Measurements from ENCODE around the gene ARID3A.

DNA sequence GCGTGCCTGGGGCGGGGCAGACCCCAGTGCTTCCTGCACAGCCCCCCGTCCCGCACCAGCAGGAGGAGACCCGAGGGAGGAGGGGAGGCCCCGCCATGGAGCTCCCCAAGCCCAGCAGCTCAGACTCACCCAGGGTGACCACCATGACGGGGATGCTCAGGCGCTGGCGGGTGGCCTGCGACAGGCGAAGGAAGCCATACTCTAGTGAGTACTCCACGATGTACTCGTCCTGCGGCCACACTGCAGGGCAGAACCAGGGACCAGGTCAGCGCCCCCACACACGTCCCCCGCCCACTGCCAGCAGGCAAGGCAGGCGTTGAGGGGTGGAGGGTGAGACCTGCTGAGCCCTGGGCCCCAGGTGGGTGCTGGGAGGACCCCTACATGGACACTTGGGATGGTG lies 86.5 kb downstream of the ARID3A start:
- TF ChIP-seq, protein P1, sequence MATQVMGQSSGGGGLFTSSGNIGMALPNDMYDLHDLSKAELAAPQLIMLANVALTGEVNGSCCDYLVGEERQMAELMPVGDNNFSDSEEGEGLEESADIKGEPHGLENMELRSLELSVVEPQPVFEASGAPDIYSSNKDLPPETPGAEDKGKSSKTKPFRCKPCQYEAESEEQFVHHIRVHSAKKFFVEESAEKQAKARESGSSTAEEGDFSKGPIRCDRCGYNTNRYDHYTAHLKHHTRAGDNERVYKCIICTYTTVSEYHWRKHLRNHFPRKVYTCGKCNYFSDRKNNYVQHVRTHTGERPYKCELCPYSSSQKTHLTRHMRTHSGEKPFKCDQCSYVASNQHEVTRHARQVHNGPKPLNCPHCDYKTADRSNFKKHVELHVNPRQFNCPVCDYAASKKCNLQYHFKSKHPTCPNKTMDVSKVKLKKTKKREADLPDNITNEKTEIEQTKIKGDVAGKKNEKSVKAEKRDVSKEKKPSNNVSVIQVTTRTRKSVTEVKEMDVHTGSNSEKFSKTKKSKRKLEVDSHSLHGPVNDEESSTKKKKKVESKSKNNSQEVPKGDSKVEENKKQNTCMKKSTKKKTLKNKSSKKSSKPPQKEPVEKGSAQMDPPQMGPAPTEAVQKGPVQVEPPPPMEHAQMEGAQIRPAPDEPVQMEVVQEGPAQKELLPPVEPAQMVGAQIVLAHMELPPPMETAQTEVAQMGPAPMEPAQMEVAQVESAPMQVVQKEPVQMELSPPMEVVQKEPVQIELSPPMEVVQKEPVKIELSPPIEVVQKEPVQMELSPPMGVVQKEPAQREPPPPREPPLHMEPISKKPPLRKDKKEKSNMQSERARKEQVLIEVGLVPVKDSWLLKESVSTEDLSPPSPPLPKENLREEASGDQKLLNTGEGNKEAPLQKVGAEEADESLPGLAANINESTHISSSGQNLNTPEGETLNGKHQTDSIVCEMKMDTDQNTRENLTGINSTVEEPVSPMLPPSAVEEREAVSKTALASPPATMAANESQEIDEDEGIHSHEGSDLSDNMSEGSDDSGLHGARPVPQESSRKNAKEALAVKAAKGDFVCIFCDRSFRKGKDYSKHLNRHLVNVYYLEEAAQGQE (IDR thresholded peaks at IDR 0.05; ENCODE audit: insufficient replicate concordance, low read depth): no peak
- TF ChIP-seq POLR2AphosphoS5 (IDR thresholded peaks at IDR 0.05; ENCODE audit: low read depth) (no peak), SPI1 (IDR thresholded peaks at IDR 0.05; ENCODE audit: borderline replicate concordance, low read depth) (no peak)
- TF ChIP-seq, protein P2, sequence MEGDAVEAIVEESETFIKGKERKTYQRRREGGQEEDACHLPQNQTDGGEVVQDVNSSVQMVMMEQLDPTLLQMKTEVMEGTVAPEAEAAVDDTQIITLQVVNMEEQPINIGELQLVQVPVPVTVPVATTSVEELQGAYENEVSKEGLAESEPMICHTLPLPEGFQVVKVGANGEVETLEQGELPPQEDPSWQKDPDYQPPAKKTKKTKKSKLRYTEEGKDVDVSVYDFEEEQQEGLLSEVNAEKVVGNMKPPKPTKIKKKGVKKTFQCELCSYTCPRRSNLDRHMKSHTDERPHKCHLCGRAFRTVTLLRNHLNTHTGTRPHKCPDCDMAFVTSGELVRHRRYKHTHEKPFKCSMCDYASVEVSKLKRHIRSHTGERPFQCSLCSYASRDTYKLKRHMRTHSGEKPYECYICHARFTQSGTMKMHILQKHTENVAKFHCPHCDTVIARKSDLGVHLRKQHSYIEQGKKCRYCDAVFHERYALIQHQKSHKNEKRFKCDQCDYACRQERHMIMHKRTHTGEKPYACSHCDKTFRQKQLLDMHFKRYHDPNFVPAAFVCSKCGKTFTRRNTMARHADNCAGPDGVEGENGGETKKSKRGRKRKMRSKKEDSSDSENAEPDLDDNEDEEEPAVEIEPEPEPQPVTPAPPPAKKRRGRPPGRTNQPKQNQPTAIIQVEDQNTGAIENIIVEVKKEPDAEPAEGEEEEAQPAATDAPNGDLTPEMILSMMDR (IDR thresholded peaks at IDR 0.05; ENCODE audit: insufficient read depth, low read length): no peak

Measured in HL-60 (cell line).